ENCODE data around the gene NEK9.

- no peak for TF ChIP-seq POLR2AphosphoS5 (IDR thresholded peaks at IDR 0.05)
- no peak for TF ChIP-seq CTCF (IDR thresholded peaks at IDR 0.05)
These were observed 715 bp downstream of the NEK9 start for GRCh38 chr14:75126121-75126544.

All from upper lobe of left lung (tissue), 4 donors.